HG02970 (cell line): ENCODE measurements around the gene WDR70.

Experiments used
- ATAC-seq: cut with Tn5 transposase; IDR thresholded peaks from one replicate; pipeline ENCODE4 v1.9.1; 2021; ENCODE audit warnings: mild to moderate bottlenecking, moderate library complexity, moderate number of reproducible peaks; ENCODE audit not compliant: unreplicated experiment, low FRiP score

Gene WDR70

DNA sequence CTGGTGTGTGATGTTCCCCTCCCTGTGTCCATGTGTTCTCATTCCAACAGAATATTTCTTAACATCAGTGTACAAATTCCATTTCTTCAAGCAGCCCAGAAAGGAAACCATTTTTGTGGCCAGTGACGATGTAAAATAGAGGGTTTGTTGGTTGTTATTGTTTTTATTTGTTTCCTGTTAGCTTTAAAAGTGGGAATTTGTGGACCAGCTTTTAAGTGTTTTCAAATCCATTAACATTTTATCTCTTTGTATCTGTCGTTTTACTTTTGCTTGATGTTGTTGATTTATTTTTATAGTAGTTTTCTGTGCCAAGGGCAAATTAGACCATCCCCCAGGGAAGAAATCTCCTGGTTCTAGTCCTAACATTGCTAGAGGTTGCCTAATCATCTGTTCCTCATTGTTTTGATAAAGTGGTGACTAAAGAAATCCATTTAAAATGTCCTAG is 360.7 kb downstream of the WDR70 start:
- no peak for ATAC-seq

- no peak for ATAC-seq
These were observed 361.4 kb downstream of the WDR70 start for GRCh38 chr5:37740331-37741066.

DNA sequence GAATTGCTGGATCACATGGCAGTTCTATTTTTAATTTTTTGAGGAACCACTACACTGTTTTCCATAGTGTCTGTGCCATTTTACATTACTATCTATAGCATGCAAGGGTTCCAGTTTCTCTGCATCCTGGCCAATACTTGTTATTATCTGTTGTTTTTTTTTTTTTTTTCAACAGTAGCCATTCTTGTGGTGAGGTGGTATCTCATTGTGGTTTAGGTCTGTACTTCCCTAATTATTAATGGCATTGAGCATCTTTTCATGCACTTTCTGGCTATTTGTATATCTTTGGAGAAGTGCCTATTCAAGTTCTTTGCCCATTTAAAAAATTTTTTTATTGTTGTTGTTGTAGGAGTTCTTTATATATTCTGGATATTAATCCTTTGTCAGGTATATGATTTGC is 363.0 kb downstream of the WDR70 start:
- no peak for ATAC-seq

DNA sequence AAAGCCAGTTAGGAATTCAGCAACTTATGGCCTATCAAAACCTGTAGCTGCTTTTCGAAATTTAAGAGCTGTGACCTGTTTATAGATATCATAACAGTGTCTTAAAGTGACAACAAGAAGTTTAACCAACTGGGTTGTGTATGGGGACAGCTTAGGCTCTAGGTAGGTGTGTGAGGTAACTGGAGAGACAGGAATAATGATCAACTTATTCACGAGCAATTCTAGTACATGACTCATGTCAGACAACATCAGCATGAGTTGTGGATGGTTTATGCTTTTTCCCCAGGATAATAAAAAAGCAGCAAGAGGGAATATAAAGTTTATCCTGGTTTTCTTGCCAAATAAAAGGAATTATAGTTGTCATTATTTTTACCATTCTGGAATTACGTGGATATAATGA is 372.1 kb downstream of the WDR70 start:
- no peak for ATAC-seq

GRCh38 chr5:37754976-37755375 is 375.9 kb downstream of the WDR70 start:
- no peak for ATAC-seq

DNA sequence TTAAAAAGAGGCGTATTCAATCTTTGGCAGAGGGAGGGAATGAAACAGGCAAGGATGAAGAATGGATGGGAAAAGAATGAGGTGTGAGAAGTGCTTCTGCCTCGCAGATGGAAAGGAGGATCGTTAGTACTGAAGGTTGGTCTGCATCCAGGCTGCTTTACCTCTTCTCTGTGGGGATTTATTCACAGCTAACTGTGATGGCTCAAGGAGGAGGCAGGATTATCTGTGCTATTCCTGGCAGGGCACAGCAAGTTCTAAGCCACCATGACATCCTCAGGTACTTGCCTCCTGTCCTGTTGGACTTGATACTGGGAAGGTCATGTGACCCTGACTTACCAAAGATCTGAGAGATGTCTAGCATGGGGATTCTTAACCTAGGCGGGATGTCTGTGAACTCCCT is 376.5 kb downstream of the WDR70 start:
- no peak for ATAC-seq

- no peak for ATAC-seq
These were observed 377.1 kb downstream of the WDR70 start for GRCh38 chr5:37756248-37756647.

DNA sequence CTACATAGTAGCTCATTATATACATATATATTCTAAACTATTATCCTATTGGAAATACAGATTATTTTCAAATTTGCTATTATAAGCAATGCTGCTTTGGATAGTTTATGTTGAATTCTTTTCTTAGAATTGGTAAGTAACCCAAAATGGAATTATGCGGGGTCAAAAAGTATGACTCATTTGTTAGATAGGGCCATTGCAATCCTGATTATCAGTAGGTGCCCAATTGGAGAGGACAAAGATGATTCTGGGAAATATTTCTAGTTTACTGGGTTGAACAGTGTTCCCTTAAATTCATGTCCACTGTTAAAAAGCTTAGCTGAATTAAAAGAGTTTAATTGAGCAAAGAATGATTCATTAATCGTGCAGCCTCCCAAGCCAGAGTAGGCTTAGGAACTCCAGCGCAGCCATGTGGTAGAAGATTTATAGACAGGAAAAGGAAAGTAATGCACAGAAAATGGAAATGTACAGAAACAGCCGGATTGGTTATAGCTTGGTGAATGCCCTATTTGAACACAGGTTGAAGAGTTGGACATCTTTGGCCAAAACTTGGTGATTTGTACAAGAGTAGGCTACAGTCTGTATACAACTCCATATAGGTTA is 379.0 kb downstream of the WDR70 start:
- ATAC-seq: no peak

DNA sequence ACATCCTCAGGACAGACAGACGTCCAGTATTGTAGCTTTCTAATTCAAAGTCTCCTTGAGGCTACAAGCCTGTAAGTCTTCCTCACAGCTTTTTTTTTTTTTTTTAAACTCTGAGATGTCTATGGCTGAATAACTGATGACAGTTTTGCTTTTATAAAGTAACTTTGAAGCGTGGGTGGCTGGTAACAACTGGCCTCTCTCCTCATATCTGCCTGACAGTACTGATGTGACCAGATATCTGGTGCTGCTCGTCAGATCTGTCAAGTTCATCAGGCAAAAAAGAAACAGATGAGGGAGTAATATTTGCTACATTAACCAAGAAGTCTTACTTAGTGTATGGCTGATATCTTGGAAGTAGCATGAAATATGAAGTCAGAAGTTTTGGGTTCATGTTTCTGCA is 388.1 kb downstream of the WDR70 start:
- no peak for ATAC-seq

DNA sequence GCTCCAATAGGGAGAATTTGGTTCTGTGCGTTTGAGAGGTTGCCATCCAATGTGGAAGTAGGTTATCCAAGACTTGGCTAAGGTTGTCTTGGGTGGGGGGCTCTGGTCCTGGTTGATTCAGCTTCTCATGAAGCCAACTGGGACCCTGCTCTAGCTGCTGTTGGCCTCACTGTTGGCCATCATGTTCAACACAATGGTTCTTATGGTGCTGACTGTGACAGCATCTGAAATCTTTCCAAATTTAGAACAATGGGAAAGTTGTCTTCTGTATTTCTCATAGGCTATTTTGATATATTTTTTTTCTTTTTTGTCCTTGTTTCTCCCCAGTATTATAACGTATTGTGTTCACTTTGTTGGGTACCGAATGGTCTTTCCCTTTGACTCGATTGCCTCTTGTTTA is 388.8 kb downstream of the WDR70 start:
- no peak for ATAC-seq

- ATAC-seq: no peak
These were observed 389.3 kb downstream of the WDR70 start for GRCh38 chr5:37768371-37768770.

GRCh38 chr5:37769108-37769507 is 390.0 kb downstream of the WDR70 start:
- no peak for ATAC-seq

DNA sequence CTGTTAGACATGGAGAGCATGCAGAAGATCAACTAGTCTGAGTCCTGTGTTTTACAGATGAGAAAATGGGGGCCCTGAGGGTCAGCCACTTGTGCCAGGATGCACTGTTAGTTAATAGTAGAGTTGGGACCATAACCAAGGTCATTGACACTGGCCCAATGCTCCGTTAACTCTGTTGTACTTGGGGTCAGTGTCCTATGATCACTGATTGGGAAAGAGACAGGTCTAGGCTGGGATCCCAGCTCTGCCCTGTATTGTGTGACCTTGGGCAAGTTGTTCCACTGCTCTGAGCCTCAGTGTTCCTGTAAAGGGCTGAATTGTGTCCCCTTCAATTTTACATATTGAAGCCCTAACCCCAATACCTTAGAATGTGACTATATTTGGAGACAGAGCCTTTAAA is 390.7 kb downstream of the WDR70 start:
- ATAC-seq: no peak

DNA sequence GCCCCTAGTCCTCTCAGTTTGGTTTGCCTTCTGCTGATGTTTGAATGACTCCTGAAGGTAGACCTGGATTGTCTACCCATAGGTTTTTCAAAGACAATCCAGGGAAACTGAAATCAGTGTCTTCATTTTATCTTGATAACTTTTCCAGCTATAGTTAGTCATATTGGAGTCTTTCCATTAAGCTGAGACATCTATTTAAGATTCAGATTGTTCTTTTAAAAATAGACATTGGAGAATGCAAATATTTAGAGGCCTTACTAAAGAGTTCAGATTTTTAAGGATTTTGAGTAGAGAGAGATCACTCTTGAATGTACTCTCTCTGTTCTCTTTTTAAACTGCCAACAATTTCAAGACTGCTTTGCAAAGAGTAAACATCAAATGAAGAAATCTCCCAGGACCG is 391.7 kb downstream of the WDR70 start:
- ATAC-seq: no peak

DNA sequence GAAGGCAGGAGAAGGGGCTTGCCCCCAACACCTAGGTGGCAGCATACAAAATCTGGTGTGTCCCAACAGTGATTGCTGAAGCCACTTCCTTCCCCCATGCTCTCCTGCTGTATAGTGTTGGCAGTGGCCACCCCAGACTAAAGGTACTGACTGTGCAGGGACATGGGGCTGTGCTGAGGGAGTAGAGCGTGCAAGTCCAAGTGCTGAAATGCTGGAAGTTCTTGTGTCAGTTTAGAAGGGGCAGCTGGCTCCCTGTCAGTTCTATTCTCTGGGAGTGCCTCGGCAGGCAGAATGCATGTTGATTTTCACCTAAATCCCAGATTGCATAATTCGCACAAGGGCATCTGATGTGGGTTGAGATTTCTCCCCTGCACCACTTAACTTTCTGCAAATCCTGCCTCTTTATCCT is 392.1 kb downstream of the WDR70 start:
- ATAC-seq: no peak

DNA sequence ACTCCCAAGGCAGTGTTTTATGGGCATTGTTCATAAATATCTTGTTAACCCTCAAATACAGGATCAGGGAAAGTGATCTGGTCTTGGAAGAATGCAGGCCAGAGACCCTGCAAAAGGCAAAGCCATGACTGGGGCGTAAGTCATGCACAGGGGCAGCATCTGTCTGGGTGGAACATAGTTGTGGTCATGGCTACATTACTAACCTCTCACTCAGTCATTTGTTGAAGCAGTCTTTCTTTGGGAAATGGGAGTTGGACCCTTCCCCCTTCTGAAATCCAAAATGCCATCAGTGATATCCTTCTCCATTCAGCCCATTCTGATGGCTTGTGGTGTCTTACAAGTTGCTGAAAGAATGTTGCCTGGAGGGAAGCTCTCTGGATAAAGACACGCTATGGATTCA is 392.6 kb downstream of the WDR70 start:
- ATAC-seq: no peak

DNA sequence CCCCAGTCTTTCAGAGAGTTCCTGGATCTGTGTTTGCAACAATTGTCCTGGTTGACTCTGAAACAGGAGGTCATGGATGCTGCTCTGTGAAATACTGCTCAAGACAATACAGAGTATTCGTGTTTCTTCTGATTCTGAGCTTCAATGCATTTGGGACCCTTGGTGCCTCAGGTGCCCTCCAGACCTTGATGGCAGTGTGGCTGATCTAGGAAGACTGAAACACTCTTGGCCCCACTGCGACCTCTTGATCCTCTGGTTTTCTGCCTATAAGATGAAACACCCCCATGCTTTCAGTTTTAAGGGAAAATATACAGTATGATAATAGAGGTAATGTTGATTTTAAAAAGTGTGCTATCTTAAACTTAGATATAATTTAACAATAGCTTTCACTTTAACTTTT is 393.1 kb downstream of the WDR70 start:
- no peak for ATAC-seq

DNA sequence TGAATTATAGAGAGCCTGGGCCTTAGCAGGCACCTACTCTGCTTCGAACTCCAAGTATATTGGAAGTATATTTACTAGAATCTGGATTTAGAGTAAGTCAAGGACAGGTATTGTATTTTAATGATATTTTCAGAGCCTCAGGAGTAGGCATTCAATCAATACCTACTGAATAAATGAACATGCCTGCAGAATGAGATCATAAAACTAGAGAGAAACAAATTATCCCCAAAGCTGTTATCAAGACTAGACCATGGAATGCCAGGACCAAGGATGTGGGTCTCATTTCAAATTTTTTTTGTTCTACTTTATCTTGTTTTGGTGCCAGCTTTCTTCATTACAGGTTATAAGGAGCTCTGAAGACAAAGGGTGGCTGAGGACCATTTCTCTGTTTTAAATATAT is 394.7 kb downstream of the WDR70 start:
- no peak for ATAC-seq

DNA sequence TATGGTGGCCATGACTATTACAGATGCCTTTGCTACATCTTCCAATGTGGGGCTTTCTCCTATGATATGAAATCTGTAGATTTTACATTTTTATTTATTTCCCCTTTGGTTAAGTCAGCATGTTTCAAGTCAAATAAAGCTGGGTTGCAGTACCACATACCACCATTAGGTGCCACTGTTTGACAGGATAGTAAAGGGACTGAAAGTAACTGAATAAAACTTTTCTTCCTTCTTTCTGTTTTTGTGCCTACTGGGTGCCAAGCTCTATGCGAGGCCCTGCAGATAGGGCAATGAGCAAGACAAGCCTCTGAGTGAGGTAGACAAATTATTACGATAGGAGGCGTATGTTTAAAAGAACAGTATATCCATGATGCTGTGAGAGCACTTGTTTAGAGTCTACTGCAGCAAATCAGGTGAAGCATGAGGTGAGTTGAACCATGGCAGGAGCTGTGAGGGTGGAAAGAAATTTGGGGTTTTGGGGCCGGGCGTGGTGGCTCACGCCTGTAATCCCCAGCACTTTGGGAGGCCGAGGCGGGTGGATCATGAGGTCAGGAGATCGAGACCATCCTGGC is 395.9 kb downstream of the WDR70 start:
- ATAC-seq: no peak

- ATAC-seq: no peak
These were observed 397.7 kb downstream of the WDR70 start for GRCh38 chr5:37776826-37777225.

- no peak for ATAC-seq
These were observed 398.5 kb downstream of the WDR70 start for GRCh38 chr5:37777432-37778130.
